Lower leg skin (tissue), 3 donors: Measurements from ENCODE around the gene TMIE.

Experiments
- CTCF ChIP-seq, 3 donors: fragments of 450-650 bp; IDR thresholded peaks; one replicate each; pipeline ENCODE4 v1.5.1; 2016; ENCODE audit warnings: antibody characterized with exemption in 3 of 3, mild to moderate bottlenecking in 3 of 3, moderate library complexity in 2 of 3
- POLR2A ChIP-seq, 2 donors: fragments of 450-650 bp; IDR thresholded peaks; one replicate each; pipeline ENCODE4 v1.6.1; 2016 to 2017; ENCODE audit warnings: antibody characterized with exemption in 2 of 2, mild to moderate bottlenecking in 1 of 2, moderate library complexity in 1 of 2

GRCh38 chr3:46659285-46659684 is 41.9 kb upstream of the TMIE start:
- TF ChIP-seq CTCF (IDR thresholded peaks at IDR 0.05) (no peak), POLR2A (IDR thresholded peaks at IDR 0.05) (no peak)
